ENCODE data around the gene WWOX. TPM values are rescaled to one million over a fixed set of nuclear protein-coding genes. Genes with fewer than 3 reads are reported as not detected.

The WWOX gene
- total and polyA plus RNA-seq, 2 of the 13 experiments (the other 11 are each of a cell fraction or from before 2014, with no cell fraction given), result 9.1 to 37.4 TPM

DNA sequence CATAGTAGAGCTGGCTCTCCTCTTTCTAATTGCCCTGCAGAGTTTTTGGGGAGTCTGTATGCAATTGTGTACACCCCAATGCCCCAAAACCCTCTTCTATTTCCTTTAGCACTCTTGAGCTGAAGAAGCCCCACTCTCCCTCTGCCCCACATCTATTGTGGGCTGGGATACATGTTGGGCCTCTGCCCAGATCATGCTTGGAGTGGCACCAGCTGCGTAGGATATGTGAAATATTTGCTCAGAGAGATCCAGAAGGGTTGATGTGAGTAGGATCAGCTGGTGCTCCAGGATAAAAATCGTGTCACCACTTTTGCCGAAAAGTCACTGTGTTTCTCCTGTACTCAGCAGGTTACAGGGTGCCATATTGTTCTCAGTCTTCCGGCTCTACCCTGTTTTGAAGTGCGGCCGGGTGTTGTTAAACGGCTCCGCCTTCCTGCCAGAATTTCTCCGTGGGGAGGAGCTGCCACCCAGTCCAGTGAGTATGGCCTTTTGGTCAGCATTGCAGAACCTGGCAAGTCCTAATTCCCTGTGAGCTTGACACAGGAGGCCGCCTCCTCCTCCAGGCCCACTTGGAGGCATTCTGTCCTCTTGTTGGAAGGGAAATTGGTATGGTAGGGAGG is 664.5 kb downstream of the WWOX start:
- FAIRE-seq (no peak), ATAC-seq (no peak), DNase-seq (ENCODE audit: low spot score) (no peak)
- intact Hi-C loops (cut with micrococcal nuclease; ENCODE audit: unreplicated experiment) (no loop called here), in situ Hi-C loops (cut with HindIII; ENCODE audit: extremely low pct_ligation_motif_present, low pct_unique_long_range_greater_than_20kb) (loop anchor here (10.0 to 25.0 kb wide), 2 partner anchors 529 to 652 kb away; no protein-coding TSS in a partner anchor)
- Histone ChIP-seq H4K20me1 (ENCODE audit: insufficient read depth, low read length) (no peaks in the 10 kb centered on the region), H3K9ac (ENCODE audit: insufficient read depth, low read depth, low read length) (no peak overlapping the region), H3K4me2 (ENCODE audit: low read depth, low read length) (no peak overlapping the region), H3K79me2 (ENCODE audit: insufficient read depth, low read length) (no peaks in the 10 kb centered on the region), H3K9me3 (ENCODE audit: low read length) (no peaks in the 10 kb centered on the region), H3K27ac (ENCODE audit: extremely low read length, insufficient read depth, low read length) (no peak overlapping the region), H3K4me1 (ENCODE audit: insufficient read depth, low read length) (peaks cover 33% of the 10 kb centered on the region), H2AFZ (ENCODE audit: low read length) (no peak overlapping the region), H3K36me3 (replicated peaks in 1 of 2; ENCODE audit: control insufficient read depth in 1 of 2, insufficient read depth in 2 of 2, low read length in 2 of 2) (no peaks in the 10 kb centered on the region), H3K4me3 (replicated peaks in 1 of 3; ENCODE audit: insufficient read depth in 1 of 3, low read depth in 2 of 3, low read length in 3 of 3) (no peak overlapping the region), H3K27me3 (ENCODE audit: control insufficient read depth in 1 of 2, insufficient read depth in 2 of 2, low read length in 2 of 2) (no peaks in the 10 kb centered on the region)
- CTCF ChIA-PET (ENCODE audit: low intra/inter-chr PET ratio, low total read pairs), result no interaction called here
- BruUV-seq (replicated peaks), result no TSS peak
- POLR2A ChIA-PET, result no interaction called here
- 78% methylated on average over 10 of the region's 10 CpGs for WGBS (ENCODE audit: low lambda C conversion rate)
- TF ChIP-seq JUNB (CRISPR knock-in tag; IDR thresholded peaks at IDR 0.05; ENCODE audit: borderline replicate concordance) (no peak), ARID3A (IDR thresholded peaks at IDR 0.05; ENCODE audit: low read depth, low read length) (no peak), ZBTB49 (CRISPR knock-in tag; IDR thresholded peaks at IDR 0.05; ENCODE audit: borderline replicate concordance) (no peak), MEIS1 (CRISPR knock-in tag; IDR thresholded peaks at IDR 0.05; ENCODE audit: borderline replicate concordance) (no peak), ZNF12 (CRISPR knock-in tag; IDR thresholded peaks at IDR 0.05) (no peak), ZFP41 (CRISPR knock-in tag; IDR thresholded peaks at IDR 0.05; ENCODE audit: borderline replicate concordance) (no peak), THAP8 (CRISPR knock-in tag; IDR thresholded peaks at IDR 0.05; ENCODE audit: borderline replicate concordance) (no peak), ELF4 (CRISPR knock-in tag; IDR thresholded peaks at IDR 0.05; ENCODE audit: borderline replicate concordance) (no peak), NR1H2 (CRISPR knock-in tag; IDR thresholded peaks at IDR 0.05; ENCODE audit: borderline replicate concordance, low read depth) (no peak), SALL1 (CRISPR knock-in tag; IDR thresholded peaks at IDR 0.05) (no peak)
